Suppressor macrophage treated with lipopolysaccharide for 1 hour (primary cell): ENCODE measurements around the gene HTRA3.

Experiments
- DNase-seq, 3 donors: peaks; one replicate each; pipeline ENCODE4 v3.0.0-alpha.2; 2020 to 2022

The HTRA3 gene

GRCh38 chr4:8269535-8270417, at the start of gene HTRA3:
TSS of gene HTRA3 (plus strand) at chr4:8269754. CDS start at chr4:8269969, 215 bp downstream.
- DNase-seq = peak; percentile 49 to 76 (median 54)

DNA sequence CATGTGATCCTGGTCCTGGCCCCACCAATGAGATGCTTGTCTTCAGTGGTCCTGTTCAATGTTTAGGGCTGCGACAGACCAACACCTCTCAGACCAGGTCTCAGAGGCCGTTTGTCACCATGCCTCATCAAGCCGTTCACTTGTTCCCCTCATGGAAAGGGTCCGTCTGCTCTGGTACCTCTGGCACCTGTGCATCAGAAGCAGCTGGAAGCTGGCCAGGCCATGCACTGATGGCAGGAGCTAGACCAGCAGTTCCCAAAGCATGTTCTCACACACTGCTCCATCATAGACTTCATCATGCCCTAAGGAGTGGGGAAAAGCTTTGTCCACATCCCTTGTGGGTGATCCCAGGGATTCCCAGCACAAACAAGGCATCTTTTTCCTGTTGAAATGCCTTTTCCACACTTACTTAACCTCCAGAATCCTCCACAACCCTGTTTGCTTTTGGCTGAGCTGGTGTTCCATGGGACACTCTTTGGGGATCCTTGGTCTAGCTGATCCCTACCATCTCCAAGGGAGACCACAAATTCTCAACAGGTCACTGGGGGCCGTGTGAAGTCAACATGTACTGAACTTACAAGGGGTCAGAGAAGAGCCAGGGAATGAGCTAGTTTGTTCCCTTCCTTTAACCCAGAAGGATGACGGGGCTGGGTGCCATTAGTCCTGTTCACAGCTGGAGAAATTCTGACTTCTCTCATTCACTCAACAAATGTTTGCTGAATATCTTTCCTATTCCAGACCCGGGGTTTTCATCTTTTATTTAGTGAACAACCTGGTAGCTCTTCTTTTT, 48.7 kb upstream of the HTRA3 start:
- peak; percentile 42 to 50 (median 47) for DNase-seq

GRCh38 chr4:8221476-8221875, 48.1 kb upstream of the HTRA3 start:
- peak; percentile 71 to 93 (median 90) for DNase-seq

- no peak for DNase-seq
Observed at GRCh38 chr4:8221985-8222384, 47.6 kb upstream of the HTRA3 start.

- DNase-seq = no peak
Observed at GRCh38 chr4:8222609-8223388, 46.8 kb upstream of the HTRA3 start.

DNA sequence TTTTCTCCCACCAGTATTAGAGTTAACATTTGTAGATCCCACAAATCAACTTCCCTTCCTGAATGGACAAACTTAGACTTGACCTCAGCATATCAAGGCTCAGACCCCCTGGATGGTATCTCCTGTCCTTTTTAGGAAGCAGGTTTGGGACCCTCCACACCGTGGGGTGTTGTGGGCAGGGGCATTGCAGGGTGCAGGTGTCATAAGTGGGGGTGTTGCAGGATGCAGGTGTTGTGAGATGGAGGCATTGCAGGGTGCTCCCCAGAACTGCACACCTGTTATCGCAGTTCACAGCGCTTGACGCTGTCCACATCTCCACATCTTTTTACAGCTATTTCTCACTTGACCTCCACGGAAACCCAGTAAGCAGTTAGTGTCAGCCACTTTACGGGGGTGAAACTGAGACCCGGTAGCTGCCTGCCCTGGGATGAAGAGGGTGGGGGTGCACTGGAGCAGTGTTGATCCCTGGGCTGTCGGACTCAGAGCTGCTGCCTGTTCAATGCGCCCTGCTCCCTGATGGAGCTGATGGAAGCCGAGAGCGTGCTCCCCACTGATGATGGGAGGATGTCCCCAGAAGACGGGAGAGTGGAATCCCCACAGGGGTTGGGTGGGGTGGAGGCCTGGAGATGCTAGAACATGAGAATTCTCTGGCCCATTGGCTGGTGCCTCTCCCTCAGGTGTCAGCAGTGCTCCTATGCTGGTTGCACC, 45.1 kb upstream of the HTRA3 start:
- DNase-seq = no peak

DNA sequence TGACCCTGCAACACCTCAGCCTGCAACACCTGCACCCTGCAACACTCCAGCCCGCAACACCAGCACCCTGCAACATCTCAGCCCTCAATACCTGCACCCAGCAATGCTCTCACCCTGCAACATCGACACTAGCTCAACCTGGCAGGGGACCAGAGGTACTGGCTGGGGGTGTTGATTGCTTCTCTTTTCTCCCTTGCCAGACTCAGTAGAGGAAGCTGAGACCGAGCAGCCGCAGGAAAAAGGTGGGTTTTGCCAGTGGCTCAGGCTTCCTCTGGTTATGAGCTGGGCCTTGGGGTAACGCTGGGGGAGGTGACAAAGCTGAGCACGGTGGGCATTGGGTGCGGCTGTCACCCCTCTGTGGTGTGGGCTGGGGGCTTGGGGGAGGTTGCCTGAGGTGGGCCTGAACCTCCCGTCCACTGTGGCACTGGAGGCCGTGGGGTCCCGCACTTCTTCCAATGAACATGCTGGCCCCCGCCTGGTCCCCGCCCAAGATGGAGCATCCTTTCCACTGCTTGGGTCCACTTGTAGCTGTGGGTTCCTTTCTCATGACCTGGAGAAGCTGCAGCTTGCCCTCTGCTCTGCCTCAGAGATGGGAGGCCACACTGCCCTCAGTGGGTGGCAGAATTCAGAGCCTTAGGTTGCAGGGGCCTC, 44.5 kb upstream of the HTRA3 start:
- no peak for DNase-seq

- DNase-seq = no peak
Observed at GRCh38 chr4:8225706-8226443, 43.7 kb upstream of the HTRA3 start.

GRCh38 chr4:8227201-8227770, 42.3 kb upstream of the HTRA3 start:
- peak in 2 of 3 donors; percentile 29 to 54 for DNase-seq

GRCh38 chr4:8227771-8228318, 41.7 kb upstream of the HTRA3 start:
- DNase-seq = no peak

- peak; percentile 49 to 75 (median 61) for DNase-seq
Observed at GRCh38 chr4:8228319-8229250, 41.0 kb upstream of the HTRA3 start.

DNA sequence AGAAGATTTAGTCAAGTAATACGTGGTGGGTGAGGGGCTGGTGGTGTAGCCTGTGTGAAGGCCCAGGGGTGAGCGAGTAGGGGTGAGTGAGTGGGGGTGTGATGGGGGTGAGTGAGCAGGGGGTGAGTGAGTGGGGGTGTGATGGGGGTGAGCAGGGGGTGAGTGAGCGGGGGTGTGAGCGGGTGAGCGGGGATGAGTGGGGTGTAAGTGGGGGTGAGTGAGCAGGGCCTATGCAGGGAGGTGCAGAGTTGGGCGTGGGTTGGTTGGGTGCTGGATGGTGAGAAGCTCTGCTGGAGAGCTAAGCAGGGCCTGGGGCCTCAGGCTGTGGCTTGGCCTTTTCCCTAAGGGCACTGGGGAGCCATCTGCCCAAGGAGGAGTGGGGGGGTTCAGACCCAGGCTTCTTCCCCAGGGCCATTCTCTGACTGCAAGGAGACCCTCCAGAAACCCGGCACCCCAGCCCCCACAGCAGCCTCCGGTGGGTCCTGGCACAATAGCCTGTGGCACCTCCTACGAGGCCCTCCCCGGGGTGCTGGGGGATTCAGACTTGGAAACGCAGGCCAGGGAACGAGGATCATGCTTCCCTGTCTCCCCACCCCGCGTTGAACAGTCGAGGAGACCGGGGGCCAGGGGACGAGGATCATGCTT, 40.1 kb upstream of the HTRA3 start:
- no peak for DNase-seq

- no peak for DNase-seq
Observed at GRCh38 chr4:8230033-8230432, 39.5 kb upstream of the HTRA3 start.

DNA sequence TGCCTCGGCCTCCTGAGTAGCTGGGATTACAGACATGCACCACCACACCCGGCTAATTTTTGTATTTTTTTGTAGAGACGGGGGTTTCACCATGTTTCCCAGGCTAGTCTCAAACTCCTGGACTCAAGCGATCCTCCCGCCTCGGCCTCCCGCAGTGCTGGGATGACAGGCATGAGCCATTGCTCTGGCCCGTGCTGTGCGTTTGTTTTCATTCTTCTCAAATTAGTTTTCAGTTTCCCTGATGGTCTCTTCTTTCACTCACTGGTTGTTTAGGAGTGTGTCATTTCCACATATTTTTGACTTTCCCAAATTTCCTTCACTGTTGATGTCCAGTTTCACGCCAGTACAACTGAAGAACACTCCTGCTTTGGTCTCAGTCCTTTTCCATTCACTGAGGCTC, 38.7 kb upstream of the HTRA3 start:
- no peak for DNase-seq

- no peak for DNase-seq
Observed at GRCh38 chr4:8231551-8232049, 38.0 kb upstream of the HTRA3 start.

DNA sequence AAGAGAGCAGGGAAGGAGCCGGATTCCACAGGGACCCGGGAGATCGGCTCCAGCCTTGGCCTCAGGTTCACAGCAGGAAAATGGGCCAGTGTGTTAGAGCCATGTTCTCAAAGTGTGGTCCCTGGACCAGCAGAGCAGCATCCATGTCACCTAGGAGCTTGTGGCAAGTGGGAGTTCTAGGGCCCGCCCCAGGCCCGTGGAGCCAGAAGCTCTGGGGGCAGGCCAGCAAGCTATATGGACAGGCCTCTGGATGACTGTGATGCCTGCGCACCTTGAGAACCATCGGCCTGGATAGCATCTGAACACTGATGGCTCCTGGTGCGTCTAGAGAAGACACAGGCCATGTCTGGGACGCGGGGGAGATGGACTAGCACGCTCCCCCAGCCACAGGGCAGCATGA, 36.8 kb upstream of the HTRA3 start:
- no peak for DNase-seq

GRCh38 chr4:8233672-8234484, 35.7 kb upstream of the HTRA3 start:
- DNase-seq = no peak

GRCh38 chr4:8234715-8235114, 34.8 kb upstream of the HTRA3 start:
- no peak for DNase-seq
